NB4 (cell line): ENCODE results near the gene SPATA32.
A peak's percentile ranks its signal among the peaks of the same experiment; 100 is the strongest.

Experiments
- DNase-seq: peaks from one replicate; pipeline ENCODE4 v3.0.0; 2010; ENCODE audit warnings: low read depth
- H3K4me3 ChIP-seq: one replicate; pipeline ENCODE4 v1.5.1; 2011; ENCODE audit warnings: mild to moderate bottlenecking, low read depth, low read length, moderate library complexity
- CTCF ChIP-seq: IDR thresholded peaks from one replicate; pipeline ENCODE4 v1.5.1; 2012; ENCODE audit warnings: low read depth, low read length
- MAX ChIP-seq: IDR thresholded peaks from 2 replicates; pipeline ENCODE4 v1.6.1; 2011; ENCODE audit warnings: low read depth, low read length
- MYC ChIP-seq: IDR thresholded peaks from 2 replicates; pipeline ENCODE4 v1.6.1; 2011; ENCODE audit warnings: low read depth, low read length
- POLR2A ChIP-seq: IDR thresholded peaks from 2 replicates; pipeline ENCODE4 v1.6.1; 2011; ENCODE audit warnings: mild to moderate bottlenecking; ENCODE audit not compliant: insufficient read length; ENCODE audit errors: extremely low read depth

Gene SPATA32

GRCh38 chr17:45247429-45248131 lies 14.3 kb downstream of the SPATA32 start:
- H3K4me3 ChIP-seq = peak overlapping the region; percentile 58
- peak; percentile 97 for DNase-seq
- TF ChIP-seq MAX (peak; percentile 1; the same call in 1 of the 2 replicates), POLR2A (peak; percentile 71), CTCF (no peak), MYC (peak; percentile 3; the same call in 1 of the 2 replicates)

GRCh38 chr17:45246861-45247428 lies 14.9 kb downstream of the SPATA32 start:
- DNase-seq = no peak
- TF ChIP-seq POLR2A (no peak), CTCF (peak; percentile 39), MAX (no peak), MYC (peak; percentile 1; the same call in 1 of the 2 replicates)

GRCh38 chr17:45246338-45246737 lies 15.6 kb downstream of the SPATA32 start:
- H3K4me3 ChIP-seq = peak overlapping the region; percentile 47
- DNase-seq = no peak
- TF ChIP-seq MYC (no peak), CTCF (no peak), MAX (no peak), POLR2A (no peak)

More at GRCh38 chr17:45246861-45247428, 14.9 kb downstream of the SPATA32 start:
- H3K4me3 ChIP-seq = peak overlapping the region; percentile 47

GRCh38 chr17:45244725-45245656 lies 16.9 kb downstream of the SPATA32 start:
- no peak for DNase-seq
- H3K4me3 ChIP-seq = no peak overlapping the region
- TF ChIP-seq MYC (no peak), MAX (no peak), POLR2A (no peak), CTCF (no peak)

GRCh38 chr17:45243750-45244149 lies 18.1 kb downstream of the SPATA32 start:
- TF ChIP-seq MAX (no peak), POLR2A (no peak), CTCF (no peak), MYC (no peak)
- H3K4me3 ChIP-seq = no peak overlapping the region
- DNase-seq = no peak
